ENCODE data around the gene TANC1.

Gene TANC1

GRCh38 chr2:158963071-158963470, 5.4 kb upstream of the TANC1 start:
- no peak for DNase-seq

- no peak for DNase-seq
Measured at GRCh38 chr2:158965107-158965506, 3.3 kb upstream of the TANC1 start.

- no peak for DNase-seq
Measured at GRCh38 chr2:158965641-158966040, 2.8 kb upstream of the TANC1 start.

- DNase-seq: no peak
Measured at GRCh38 chr2:158966312-158966711, 2.1 kb upstream of the TANC1 start.

GRCh38 chr2:158967114-158967730, 1.2 kb upstream of the TANC1 start:
- peak; percentile 44 for DNase-seq

GRCh38 chr2:158967731-158968395, 577 bp upstream of the TANC1 start:
- DNase-seq: peak; percentile 77

GRCh38 chr2:158969162-158969714, 798 bp downstream of the TANC1 start:
- DNase-seq: no peak

GRCh38 chr2:158969715-158970240, 1.3 kb downstream of the TANC1 start:
- peak; percentile 64 for DNase-seq

GRCh38 chr2:158970241-158970751, 1.9 kb downstream of the TANC1 start:
- no peak for DNase-seq

GRCh38 chr2:158973116-158973956, 4.9 kb downstream of the TANC1 start:
- DNase-seq: peak; percentile 48

- no peak for DNase-seq
Measured at GRCh38 chr2:158975271-158975921, 7.0 kb downstream of the TANC1 start.

GRCh38 chr2:158979772-158980171, 11.3 kb downstream of the TANC1 start:
- no peak for DNase-seq

GRCh38 chr2:158984604-158985135, 16.2 kb downstream of the TANC1 start:
- no peak for DNase-seq

GRCh38 chr2:158988501-158988900, 20.1 kb downstream of the TANC1 start:
- no peak for DNase-seq

GRCh38 chr2:158989165-158989564, 20.7 kb downstream of the TANC1 start:
- no peak for DNase-seq

GRCh38 chr2:158990397-158991214, 22.2 kb downstream of the TANC1 start:
- DNase-seq: no peak

GRCh38 chr2:158993030-158993429, 24.6 kb downstream of the TANC1 start:
- no peak for DNase-seq

- no peak for DNase-seq
Measured at GRCh38 chr2:158993721-158994587, 25.5 kb downstream of the TANC1 start.

GRCh38 chr2:158994920-158995676, 26.7 kb downstream of the TANC1 start:
- no peak for DNase-seq

- DNase-seq: no peak
Measured at GRCh38 chr2:158995677-158996049, 27.2 kb downstream of the TANC1 start.
